ENCODE results near the gene TAB2. TPM values are rescaled to one million over a fixed set of nuclear protein-coding genes. Genes with fewer than 3 reads are reported as not detected.

Gene TAB2
- total and polyA plus RNA-seq, 2 donors (not counting 1 experiment from before 2014, with no cell fraction given): 31.6 to 88.5 TPM

GRCh38 chr6:149324428-149324827, 6.9 kb downstream of the TAB2 start:
- CTCF ChIA-PET: interaction anchor here (1.2 to 1.3 kb wide), 3 partner anchors 19 to 242 kb away, joined by 3 to 5 read pairs (median 4); no protein-coding TSS in a partner anchor
- Histone ChIP-seq H3K36me3 (replicated peaks in 1 of 2; ENCODE audit: control extremely low read depth in 1 of 2, control insufficient read depth in 1 of 2, extremely low read depth in 1 of 2, insufficient read depth in 2 of 2, low read length in 1 of 2) (no peaks in the 10 kb centered on the region), H3K27me3 (replicated peaks in 1 of 4; ENCODE audit: control extremely low read depth in 1 of 4, control insufficient read depth in 3 of 4, insufficient read depth in 4 of 4, low read length in 3 of 4) (no peaks in the 10 kb centered on the region), H4K20me1 (ENCODE audit: control insufficient read depth, insufficient read depth, low read length, poor library complexity, severe bottlenecking) (peaks cover 59% of the 10 kb centered on the region), H2AFZ (ENCODE audit: insufficient read depth, low read depth, low read length, poor library complexity, severe bottlenecking) (no peak overlapping the region), H3K4me2 (replicated peaks; ENCODE audit: low read depth, low read length, poor library complexity, severe bottlenecking) (no peak overlapping the region), H3K79me2 (ENCODE audit: control insufficient read depth, insufficient read depth, low read length) (peaks cover 100% of the 10 kb centered on the region), H3K9ac (ENCODE audit: low read length) (no peak overlapping the region), H3K9me3 (ENCODE audit: control extremely low read depth in 1 of 3, control insufficient read depth in 2 of 3, insufficient read depth in 1 of 3, low read length in 2 of 3) (no peaks in the 10 kb centered on the region), H3K27ac (ENCODE audit: low read length in 2 of 2) (no peak overlapping the region), H3K4me3 (ENCODE audit: control extremely low read depth in 1 of 5, extremely low read depth in 1 of 5, insufficient read depth in 1 of 5, low read depth in 2 of 5, low read length in 4 of 5) (no peak overlapping the region), H3K4me1 (ENCODE audit: control insufficient read depth in 2 of 2, insufficient read depth in 2 of 2, low read length in 2 of 2) (peaks cover 22 to 45% of the 10 kb centered on the region in 2 donors)
- Mint-ChIP-seq H3K4me3 (no peak overlapping the region), H3K4me1 (peaks cover 73% of the 10 kb centered on the region), H3K27ac (no peak overlapping the region), H3K27me3 (no peaks in the 10 kb centered on the region), H3K9me3 (ENCODE audit: insufficient read depth) (no peaks in the 10 kb centered on the region)
- DNase-seq (no peak), ATAC-seq (ENCODE audit: low read depth) (no peak)
- TF ChIP-seq CTCF (IDR thresholded peaks at IDR 0.05) (no peak), EZH2 (IDR thresholded peaks at IDR 0.05; ENCODE audit: borderline replicate concordance, insufficient read depth, low read depth, low read length, poor library complexity, severe bottlenecking) (no peak)
- intact Hi-C loops (cut with micrococcal nuclease): no loop called here
- POLR2A ChIA-PET: no interaction called here

- H3K4me1 ChIP-seq (ENCODE audit: control insufficient read depth in 2 of 2, insufficient read depth in 2 of 2, low read length in 2 of 2): peaks cover 17 to 47% of the 10 kb centered on the region in 2 donors
- no peak overlapping the region for H3K4me3 ChIP-seq (ENCODE audit: control extremely low read depth in 1 of 5, extremely low read depth in 1 of 5, insufficient read depth in 1 of 5, low read depth in 2 of 5, low read length in 4 of 5)
- no peak overlapping the region for H3K4me3 Mint-ChIP-seq
- peaks cover 72% of the 10 kb centered on the region for H4K20me1 ChIP-seq (ENCODE audit: control insufficient read depth, insufficient read depth, low read length, poor library complexity, severe bottlenecking)
- H3K36me3 ChIP-seq (replicated peaks in 1 of 2; ENCODE audit: control extremely low read depth in 1 of 2, control insufficient read depth in 1 of 2, extremely low read depth in 1 of 2, insufficient read depth in 2 of 2, low read length in 1 of 2): no peaks in the 10 kb centered on the region
- H3K27ac Mint-ChIP-seq: no peak overlapping the region
- no peaks in the 10 kb centered on the region for H3K27me3 Mint-ChIP-seq
- no peak overlapping the region for H2AFZ ChIP-seq (ENCODE audit: insufficient read depth, low read depth, low read length, poor library complexity, severe bottlenecking)
- CTCF ChIA-PET: interaction anchor here (1.2 to 1.3 kb wide), 3 partner anchors 17 to 243 kb away, joined by 3 to 5 read pairs (median 4); no protein-coding TSS in a partner anchor
- no CpG with 5 or more reads among the region's 3 CpGs for WGBS (ENCODE audit: insufficient coverage)
- H3K4me2 ChIP-seq (replicated peaks; ENCODE audit: low read depth, low read length, poor library complexity, severe bottlenecking): no peak overlapping the region
- ATAC-seq (ENCODE audit: low read depth): no peak
- no peaks in the 10 kb centered on the region for H3K27me3 ChIP-seq (replicated peaks in 1 of 4; ENCODE audit: control extremely low read depth in 1 of 4, control insufficient read depth in 3 of 4, insufficient read depth in 4 of 4, low read length in 3 of 4)
- POLR2A ChIA-PET: interaction anchor here (0.7 kb wide), 2 partner anchors 93 to 130 kb away, joined by 4 to 9 read pairs; no protein-coding TSS in a partner anchor
- TF ChIP-seq EZH2 (IDR thresholded peaks at IDR 0.05; ENCODE audit: borderline replicate concordance, insufficient read depth, low read depth, low read length, poor library complexity, severe bottlenecking) (no peak), CTCF (IDR thresholded peaks at IDR 0.05) (no peak)
- no peak overlapping the region for H3K9ac ChIP-seq (ENCODE audit: low read length)
- H3K4me1 Mint-ChIP-seq: peaks cover 77% of the 10 kb centered on the region
- intact Hi-C loops (cut with micrococcal nuclease): no loop called here
- no peak overlapping the region for H3K27ac ChIP-seq (ENCODE audit: low read length in 2 of 2)
- H3K9me3 ChIP-seq (ENCODE audit: control extremely low read depth in 1 of 3, control insufficient read depth in 2 of 3, insufficient read depth in 1 of 3, low read length in 2 of 3): no peaks in the 10 kb centered on the region
- H3K79me2 ChIP-seq (ENCODE audit: control insufficient read depth, insufficient read depth, low read length): peaks cover 100% of the 10 kb centered on the region
- no peak for DNase-seq
- H3K9me3 Mint-ChIP-seq (ENCODE audit: insufficient read depth): no peaks in the 10 kb centered on the region
These were observed 8.2 kb downstream of the TAB2 start for GRCh38 chr6:149325648-149326236.
